ENCODE data around the gene RABGAP1L.
"Not testable (repeated sequence)": the region's sequence is repeated elsewhere in the genome, so short reads cannot be mapped to it uniquely, and the experiment has no call there.

RABGAP1L gene

DNA sequence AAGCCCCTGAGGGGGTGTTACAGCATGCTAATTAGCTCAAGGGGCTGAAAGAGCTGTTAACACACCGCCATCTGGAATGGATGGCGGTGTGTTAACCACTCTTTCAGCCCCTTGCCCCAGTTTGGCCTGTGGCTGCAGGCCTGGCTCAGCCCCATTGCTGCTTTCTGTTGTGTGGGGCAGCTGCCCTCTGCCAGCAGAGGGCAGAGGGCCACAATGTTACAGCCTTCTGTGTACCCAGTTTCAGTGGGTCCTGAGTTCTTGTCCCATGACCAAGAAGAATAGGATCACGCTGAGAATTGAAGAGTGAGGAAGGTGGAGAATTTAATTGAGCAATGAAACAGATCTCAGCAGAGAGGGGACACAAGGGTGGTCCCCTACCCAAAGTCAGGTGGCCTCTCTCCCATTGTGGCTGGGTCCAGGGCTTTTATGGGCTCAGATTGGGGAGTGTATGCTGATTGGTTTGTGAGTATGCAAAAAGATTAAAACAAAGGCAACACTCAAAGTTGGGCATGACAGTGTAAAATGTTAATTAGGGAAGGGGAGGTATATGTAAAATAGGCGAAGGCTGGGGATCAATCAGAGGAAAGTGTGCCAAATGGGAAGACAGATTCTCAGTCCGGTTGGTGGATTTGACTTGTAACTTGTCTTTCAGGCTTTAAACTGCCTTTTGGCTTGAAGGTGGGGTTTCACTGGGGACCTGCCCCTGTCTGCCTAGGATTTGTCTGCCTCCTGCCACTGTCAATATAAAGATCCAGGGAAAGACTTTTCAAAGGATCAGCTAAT, 142.2 kb downstream of the RABGAP1L start:
- no peak for DNase-seq (ENCODE audit: low spot score)

- DNase-seq (ENCODE audit: low spot score): no peak
Observed at GRCh38 chr1:174308604-174309003, 149.3 kb downstream of the RABGAP1L start.

DNA sequence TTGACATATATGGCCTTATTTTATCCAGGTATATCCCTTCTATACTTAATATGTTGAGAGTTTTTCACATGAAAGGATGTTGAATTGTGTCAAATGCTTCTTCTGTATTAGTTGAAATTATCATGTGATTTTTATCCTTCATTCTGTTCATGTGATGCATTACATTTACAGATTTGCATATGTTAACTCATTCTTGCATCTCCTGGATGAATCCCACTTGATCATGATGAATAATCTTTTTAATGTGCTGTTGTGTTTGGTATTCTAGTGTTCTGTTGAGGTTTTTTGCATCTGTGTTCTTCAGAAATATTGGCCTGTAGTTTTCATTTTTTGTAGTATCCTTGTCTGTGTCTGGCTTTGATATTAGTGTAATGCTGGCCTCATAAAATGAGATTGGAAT, 150.2 kb downstream of the RABGAP1L start:
- DNase-seq (ENCODE audit: low spot score): no peak

DNA sequence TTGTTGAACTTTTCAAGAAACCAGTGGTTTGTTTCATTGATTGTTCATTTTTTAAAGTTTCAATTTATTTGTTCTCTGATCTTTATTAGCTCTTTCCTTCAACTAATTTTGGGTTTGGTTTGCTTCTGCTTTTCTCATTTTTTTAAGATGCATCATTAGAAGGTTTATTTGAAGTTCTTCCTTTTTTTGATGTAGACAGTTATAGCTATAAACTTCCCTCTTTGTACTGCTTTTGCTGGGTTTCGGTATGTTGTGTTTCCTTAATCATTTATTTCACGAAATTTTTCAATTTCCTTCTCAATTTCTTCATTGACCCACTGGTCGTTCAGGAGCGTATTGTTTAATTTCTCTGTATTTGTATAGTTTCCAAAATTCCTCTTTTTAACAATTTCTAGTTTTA, 155.1 kb downstream of the RABGAP1L start:
- no peak for DNase-seq (ENCODE audit: low spot score)

DNA sequence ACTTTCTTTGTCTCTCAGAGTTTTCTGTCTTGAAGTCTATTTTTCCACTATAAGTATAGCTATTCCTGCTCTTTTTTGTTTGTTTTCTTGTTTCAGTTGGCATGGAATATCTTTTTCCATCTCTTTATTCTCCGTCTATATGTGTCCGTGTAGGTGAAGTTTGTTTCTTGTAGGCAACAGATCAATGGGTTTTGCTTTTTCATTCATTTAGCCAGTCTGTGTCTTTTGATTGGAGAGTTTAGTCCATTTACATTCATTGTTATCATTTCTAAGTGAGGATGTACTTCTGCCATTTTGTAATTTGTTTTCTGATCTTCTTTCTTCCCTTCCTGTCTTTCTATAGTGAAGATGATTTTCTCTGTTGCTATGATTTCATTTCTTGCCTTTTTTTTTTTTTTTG, 155.9 kb downstream of the RABGAP1L start:
- no peak for DNase-seq (ENCODE audit: low spot score)

GRCh38 chr1:174320897-174321296, 161.6 kb downstream of the RABGAP1L start:
- DNase-seq (ENCODE audit: low spot score): not testable (repeated sequence)

GRCh38 chr1:174322202-174322862, 163.0 kb downstream of the RABGAP1L start:
- no peak for DNase-seq (ENCODE audit: low spot score)

GRCh38 chr1:174324493-174324892, 165.2 kb downstream of the RABGAP1L start:
- no peak for DNase-seq (ENCODE audit: low spot score)

DNA sequence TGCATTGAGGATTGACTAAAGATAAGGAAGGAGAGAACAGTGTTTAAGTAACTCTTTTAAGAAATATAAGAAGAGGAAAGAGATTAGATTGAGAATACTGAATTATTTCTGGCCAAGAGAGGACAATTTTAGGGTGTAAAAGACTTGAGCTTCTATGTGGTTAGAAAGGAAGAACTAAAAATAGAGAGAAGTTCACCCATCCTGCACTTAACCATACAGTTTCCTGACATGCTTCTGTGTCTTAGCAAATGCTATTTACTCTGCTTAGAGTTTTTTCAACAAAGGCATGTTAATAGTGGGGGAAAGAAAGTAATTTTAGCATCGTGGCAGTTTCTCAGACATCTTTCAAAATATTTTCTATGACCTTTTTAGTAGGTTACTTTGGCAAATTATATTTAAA, 165.6 kb downstream of the RABGAP1L start:
- no peak for DNase-seq (ENCODE audit: low spot score)

GRCh38 chr1:174326278-174326677, 167.0 kb downstream of the RABGAP1L start:
- no peak for DNase-seq (ENCODE audit: low spot score)

GRCh38 chr1:174333437-174333836, 174.1 kb downstream of the RABGAP1L start:
- DNase-seq (ENCODE audit: low spot score): no peak

DNA sequence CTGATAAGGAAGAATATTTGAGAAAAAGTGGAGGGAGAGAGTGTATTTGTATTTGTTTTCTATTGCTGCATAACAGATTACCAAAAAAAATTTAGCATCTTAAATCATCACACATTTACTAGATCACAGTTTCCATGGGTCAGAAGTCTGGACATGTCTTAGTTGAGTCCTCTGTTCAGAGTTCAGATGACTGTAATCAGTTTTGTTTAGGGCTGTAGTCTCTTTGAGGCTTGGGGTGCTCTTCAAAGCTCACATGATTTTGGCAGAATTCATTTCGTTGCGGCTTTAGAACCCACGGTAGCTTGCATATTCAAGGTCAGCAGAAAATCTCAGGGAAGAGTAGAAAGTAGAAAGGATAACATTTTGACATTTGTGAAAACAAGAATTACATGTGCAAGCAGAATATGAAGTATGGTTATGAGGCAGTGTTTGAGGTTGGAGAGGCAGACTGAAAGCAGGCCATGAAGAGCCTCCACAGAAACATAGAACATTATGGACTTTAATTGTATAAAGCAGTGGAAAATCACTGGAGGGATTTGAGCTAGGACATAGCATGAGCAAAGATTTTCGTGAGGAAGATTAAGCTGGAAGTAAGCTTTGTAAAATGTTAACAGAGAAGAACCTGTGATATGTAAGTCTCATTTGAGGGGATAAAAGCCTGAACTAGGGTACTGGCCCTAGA, 177.8 kb downstream of the RABGAP1L start:
- no peak for DNase-seq (ENCODE audit: low spot score)

DNA sequence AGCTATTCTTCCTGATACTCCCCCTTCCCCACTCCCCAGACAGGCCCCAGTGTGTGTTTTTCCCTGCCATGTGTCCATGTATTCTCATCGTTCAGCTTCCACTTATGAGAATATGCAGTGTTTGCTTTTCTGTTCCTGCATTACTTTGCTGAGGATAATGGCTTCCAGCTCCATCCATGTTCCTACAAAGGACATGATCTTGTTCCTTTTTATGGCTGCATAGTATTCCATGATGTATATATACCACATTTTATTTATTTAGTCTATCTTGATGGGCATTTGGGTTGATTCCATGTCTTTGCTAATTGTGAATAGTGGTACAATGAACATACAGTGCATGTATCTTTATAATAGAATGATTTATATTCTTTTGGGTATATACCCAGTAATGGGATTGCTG, 181.1 kb downstream of the RABGAP1L start:
- not testable (repeated sequence) for DNase-seq (ENCODE audit: low spot score)

- DNase-seq (ENCODE audit: low spot score): no peak
Observed at GRCh38 chr1:174344162-174344561, 184.8 kb downstream of the RABGAP1L start.

GRCh38 chr1:174352117-174352516, 192.8 kb downstream of the RABGAP1L start:
- no peak for DNase-seq (ENCODE audit: low spot score)

GRCh38 chr1:174352883-174353608, 193.7 kb downstream of the RABGAP1L start:
- DNase-seq (ENCODE audit: low spot score): no peak

- no peak for DNase-seq (ENCODE audit: low spot score)
Observed at GRCh38 chr1:174358344-174358743, 199.0 kb downstream of the RABGAP1L start.

- no peak for DNase-seq (ENCODE audit: low spot score)
Observed at GRCh38 chr1:174358786-174359453, 199.6 kb downstream of the RABGAP1L start.

DNA sequence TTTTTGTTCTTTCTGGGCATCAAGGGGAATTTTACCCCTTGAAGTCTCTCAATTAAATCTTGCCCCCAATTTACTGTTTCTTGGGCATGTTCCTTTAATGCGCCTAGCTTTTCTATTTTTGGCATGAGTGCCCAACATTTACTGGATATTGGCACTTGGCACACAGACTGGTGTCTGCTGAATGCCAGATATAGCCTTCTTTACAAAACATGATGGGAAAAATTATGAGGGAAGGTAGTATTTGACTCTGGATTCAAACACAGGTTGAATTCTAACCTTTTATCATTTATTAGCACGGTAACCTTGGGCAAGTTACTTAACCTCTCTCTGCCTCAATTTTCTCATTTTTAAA, 200.1 kb downstream of the RABGAP1L start:
- DNase-seq (ENCODE audit: low spot score): no peak

GRCh38 chr1:174364996-174365736, 205.8 kb downstream of the RABGAP1L start:
- no peak for DNase-seq (ENCODE audit: low spot score)

- no peak for DNase-seq (ENCODE audit: low spot score)
Observed at GRCh38 chr1:174366946-174367345, 207.6 kb downstream of the RABGAP1L start.
